PFSK-1 (cell line): ENCODE results near the gene NRROS.

ENCODE experiments used
- FOXP2 ChIP-seq: optimal IDR thresholded peaks from 2 replicates; pipeline ENCODE3; 2011; ENCODE audit warnings: borderline replicate concordance, control low read depth, inconsistent platforms; ENCODE audit not compliant: insufficient read depth; ENCODE audit errors: extremely low read length, extremely low read depth
- POLR2AphosphoS5 ChIP-seq: IDR thresholded peaks from 2 replicates; pipeline ENCODE4 v1.6.1; 2012; ENCODE audit warnings: low read depth, mild to moderate bottlenecking, control low read depth, low read length, moderate library complexity
- TF ChIP-seq, protein P1 (sequence below), 2 experiments: IDR thresholded peaks; 2 replicates each; pipeline versions ENCODE4 v1.6.1 to v1.8.0; 2011 to 2012; ENCODE audit warnings: low read depth in 2 of 2, low read length in 2 of 2, control low read depth in 1 of 2, inconsistent platforms in 1 of 2, mild to moderate bottlenecking in 1 of 2, moderate library complexity in 1 of 2; ENCODE audit not compliant: insufficient read depth in 1 of 2

DNA sequence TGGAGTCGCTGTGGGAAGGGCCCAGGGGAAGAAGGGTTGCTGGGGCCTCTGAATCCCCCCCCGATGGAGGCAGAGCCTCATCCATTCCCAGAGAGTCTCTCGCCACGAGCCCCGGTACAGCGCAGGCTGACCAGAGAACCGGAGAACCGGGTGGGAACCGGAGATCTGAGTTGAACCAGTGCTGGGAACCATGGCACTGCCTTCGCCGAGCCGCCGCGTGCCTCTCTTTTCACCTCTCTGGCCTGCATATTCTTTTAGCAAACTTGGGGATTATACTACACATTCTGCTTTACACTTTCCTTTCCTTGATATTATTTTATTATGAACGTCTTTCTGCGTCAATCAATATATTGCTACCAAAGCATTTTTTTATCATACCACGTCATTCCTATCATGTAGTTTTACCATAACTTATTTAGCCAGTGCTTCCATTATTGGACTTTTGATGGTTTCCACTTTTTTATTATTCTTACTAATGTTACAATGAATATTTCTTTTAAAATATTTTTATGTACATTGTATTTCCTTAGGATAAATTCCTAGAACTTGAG is 7.2 kb downstream of the NRROS start:
- TF ChIP-seq, protein P1, sequence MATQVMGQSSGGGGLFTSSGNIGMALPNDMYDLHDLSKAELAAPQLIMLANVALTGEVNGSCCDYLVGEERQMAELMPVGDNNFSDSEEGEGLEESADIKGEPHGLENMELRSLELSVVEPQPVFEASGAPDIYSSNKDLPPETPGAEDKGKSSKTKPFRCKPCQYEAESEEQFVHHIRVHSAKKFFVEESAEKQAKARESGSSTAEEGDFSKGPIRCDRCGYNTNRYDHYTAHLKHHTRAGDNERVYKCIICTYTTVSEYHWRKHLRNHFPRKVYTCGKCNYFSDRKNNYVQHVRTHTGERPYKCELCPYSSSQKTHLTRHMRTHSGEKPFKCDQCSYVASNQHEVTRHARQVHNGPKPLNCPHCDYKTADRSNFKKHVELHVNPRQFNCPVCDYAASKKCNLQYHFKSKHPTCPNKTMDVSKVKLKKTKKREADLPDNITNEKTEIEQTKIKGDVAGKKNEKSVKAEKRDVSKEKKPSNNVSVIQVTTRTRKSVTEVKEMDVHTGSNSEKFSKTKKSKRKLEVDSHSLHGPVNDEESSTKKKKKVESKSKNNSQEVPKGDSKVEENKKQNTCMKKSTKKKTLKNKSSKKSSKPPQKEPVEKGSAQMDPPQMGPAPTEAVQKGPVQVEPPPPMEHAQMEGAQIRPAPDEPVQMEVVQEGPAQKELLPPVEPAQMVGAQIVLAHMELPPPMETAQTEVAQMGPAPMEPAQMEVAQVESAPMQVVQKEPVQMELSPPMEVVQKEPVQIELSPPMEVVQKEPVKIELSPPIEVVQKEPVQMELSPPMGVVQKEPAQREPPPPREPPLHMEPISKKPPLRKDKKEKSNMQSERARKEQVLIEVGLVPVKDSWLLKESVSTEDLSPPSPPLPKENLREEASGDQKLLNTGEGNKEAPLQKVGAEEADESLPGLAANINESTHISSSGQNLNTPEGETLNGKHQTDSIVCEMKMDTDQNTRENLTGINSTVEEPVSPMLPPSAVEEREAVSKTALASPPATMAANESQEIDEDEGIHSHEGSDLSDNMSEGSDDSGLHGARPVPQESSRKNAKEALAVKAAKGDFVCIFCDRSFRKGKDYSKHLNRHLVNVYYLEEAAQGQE (IDR thresholded peaks at IDR 0.05; ENCODE audit: insufficient read depth in 1 of 2, low read depth in 2 of 2, low read length in 2 of 2): no peak
- TF ChIP-seq FOXP2: no peak
- no peak for TF ChIP-seq POLR2AphosphoS5
